CD4-positive, alpha-beta T cell treated with Interleukin-4 for 1 hour (primary cell): ENCODE data around the gene EPB41.
"Not testable (repeated sequence)": the region's sequence is repeated elsewhere in the genome, so short reads cannot be mapped to it uniquely, and the experiment has no call there.

ENCODE experiments used
- DNase-seq, 2 donors: peaks; one replicate each; pipeline ENCODE4 v3.0.0-alpha.2; 2020 to 2022

Gene EPB41

DNA sequence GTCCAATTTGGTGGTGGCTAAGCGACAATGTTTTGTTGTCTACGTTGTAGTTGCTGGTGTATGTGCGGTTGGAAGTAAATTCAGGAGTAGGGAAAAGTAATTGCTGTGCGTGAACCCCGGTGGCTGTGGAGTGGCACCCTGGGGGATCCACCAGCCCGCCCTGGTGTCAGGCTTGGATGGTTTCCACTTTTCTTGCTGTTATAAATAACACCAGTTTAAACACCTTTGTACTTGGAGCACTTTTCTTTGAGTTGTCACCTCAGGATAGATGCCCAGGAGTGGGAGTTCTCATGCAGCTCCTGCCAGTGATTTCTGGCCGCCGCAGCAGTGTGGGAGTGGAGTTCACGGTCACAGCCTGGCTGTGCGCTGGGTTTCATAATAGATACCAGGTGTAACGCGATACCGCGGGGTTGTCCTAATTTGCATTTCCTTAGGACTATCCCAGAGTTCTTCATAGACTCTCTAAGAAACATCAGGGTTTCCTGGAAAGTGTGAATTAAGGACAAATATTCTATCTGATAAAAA lies 222.1 kb downstream of the EPB41 start:
- DNase-seq, result no peak

DNA sequence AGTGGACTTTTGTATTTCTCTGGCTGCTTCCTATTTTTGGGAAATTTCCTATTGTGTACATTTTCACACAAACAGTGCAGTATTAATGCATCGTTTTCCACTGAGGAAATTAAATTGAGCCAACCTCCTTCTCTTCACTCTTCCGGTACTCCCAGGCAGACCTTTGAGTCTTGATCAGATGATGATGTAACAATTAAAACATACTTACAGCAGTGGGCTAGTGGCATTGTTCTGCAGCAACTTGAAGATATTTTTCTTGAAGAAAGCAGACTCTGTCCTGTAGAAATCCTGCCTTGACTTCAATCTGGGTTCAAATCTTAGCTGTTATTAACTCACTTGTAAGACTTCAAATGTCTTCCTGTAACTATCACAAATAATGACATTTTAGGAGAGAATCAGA lies 228.3 kb downstream of the EPB41 start:
- DNase-seq, result no peak

- no peak for DNase-seq
Observed at GRCh38 chr1:29144178-29144577, 229.8 kb downstream of the EPB41 start.

DNA sequence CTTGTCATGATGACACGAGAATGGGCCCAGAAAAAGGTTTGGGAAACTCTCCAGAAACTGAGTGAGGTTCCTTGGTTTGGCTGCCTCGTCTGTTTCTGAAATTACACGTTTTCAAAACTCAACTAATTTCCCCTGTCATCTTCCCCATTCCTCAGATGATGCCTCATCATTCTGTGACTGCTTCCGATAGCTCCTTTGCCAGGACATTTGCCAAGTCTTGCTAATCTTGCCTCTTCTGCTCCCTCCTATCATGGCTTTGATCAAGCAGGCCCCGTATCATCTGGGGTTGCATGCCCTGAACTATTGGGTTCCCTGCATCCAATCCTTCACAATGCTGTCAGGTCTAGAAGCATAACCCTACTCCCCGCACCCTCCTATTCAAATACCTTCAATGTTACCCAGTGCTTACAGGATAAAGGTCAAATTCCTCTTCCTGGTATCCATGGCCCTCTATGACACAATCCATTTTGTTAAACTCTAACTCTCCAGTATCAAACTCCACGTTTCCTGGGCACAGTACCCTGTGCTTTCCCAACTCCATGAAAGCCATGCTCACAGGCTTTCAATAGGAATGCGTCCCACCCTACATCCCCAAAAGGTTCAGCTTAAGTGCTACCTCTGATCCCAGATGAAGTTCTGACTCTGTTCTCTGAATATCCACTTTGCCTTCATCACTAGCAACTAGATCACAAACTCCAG lies 231.5 kb downstream of the EPB41 start:
- no peak for DNase-seq

GRCh38 chr1:29148656-29149491 lies 234.5 kb downstream of the EPB41 start:
- DNase-seq, result no peak

- not testable (repeated sequence) for DNase-seq
Observed at GRCh38 chr1:29150346-29150745, 236.0 kb downstream of the EPB41 start.

- no peak for DNase-seq
Observed at GRCh38 chr1:29152046-29152805, 237.9 kb downstream of the EPB41 start.

DNA sequence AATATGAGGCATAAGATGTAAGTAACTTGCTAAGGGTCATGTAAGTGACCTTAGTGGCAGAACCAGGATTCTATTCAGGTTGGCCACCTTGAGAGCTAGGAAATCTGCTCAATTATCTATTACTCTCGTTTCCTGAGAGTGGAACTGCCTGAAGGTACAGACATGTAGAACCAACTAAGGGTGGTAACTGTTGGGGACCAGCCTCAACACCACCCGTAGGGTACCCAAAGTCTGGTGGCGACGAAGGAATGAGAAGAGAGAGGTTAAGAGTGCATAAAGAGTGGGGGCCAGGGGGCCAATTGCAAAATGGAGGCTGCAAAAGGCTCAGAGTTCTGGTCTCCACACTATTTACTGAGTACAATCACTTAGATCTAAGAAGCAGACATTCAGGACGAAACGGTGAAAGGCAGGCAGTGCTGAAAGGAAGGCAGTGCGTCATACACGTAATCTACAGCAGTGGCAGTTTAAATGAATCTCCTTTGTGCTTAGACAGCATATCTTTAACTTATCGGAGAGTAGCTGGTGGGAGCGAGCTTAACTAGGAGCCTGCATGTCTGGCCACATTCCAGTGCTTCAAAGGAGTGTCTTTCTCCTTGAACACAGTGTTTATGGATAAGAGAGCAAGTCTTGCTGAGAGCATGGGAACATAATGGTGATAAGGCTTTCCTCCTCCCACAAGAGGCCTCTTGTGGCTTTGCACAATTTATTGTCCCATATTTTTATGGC lies 242.3 kb downstream of the EPB41 start:
- no peak for DNase-seq

- no peak for DNase-seq
Observed at GRCh38 chr1:29157269-29157601, 242.9 kb downstream of the EPB41 start.

- DNase-seq, result no peak
Observed at GRCh38 chr1:29159773-29160172, 245.4 kb downstream of the EPB41 start.

DNA sequence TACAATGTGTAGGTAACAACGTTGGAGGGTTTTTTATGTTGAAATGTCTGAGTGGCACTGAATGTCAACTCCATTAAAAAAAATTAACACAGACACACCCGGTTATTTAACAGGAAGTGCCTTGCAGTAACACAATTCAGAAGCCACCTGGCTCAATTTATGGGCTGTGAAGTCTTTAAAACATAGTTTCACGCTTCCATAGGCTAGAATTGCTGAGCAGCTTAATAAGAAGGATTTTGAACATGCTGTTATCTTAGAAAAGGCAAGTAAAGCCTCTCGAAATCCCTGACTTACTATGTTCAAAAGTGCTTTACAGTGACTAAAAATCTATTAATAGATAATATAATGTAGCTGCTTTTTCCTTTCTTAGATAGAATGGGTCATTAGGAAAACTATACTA lies 247.7 kb downstream of the EPB41 start:
- no peak for DNase-seq

- no peak for DNase-seq
Observed at GRCh38 chr1:29162476-29163138, 248.2 kb downstream of the EPB41 start.

GRCh38 chr1:29164588-29164987 lies 250.2 kb downstream of the EPB41 start:
- DNase-seq, result no peak

DNA sequence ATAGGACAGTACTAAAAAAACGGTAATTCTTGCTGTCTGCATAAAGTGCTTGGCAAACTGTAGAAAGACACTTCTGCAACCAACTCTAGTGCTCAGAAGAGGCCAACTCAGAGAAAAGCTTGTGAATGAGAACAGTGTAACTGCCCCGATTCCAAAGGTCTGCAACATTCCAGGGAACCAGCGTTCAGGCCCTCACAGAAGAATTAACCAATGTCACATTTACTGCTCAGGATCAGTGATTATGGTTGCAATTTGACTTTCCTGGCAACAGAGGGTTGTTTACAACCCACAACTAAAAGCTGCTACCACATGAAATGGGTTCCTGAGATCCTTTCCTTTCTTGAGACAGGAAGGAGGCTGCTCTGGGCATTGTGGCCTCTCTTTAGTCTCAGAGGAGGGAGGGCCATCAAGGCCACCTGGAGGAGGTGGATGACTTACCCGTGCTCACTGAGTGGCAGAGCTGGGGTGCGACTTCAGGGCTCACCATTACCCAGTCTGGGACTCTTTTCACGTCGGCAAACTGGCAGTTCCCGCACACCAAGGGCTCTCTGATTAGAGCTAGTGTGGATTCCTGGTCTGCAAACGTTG lies 252.0 kb downstream of the EPB41 start:
- DNase-seq, result no peak

- no peak for DNase-seq
Observed at GRCh38 chr1:29167904-29168303, 253.5 kb downstream of the EPB41 start.
